Activated CD4-positive, alpha-beta T cell treated with anti-CD3 and anti-CD28 coated beads, Interleukin-2, amount 50 U/mL, for 48 hours (primary cell): ENCODE data around the gene TLL1.

Experiments used
- DNase-seq, 2 experiments: peaks; one replicate each; pipeline ENCODE4 v3.0.0-alpha.2; 2020

Gene TLL1

DNA sequence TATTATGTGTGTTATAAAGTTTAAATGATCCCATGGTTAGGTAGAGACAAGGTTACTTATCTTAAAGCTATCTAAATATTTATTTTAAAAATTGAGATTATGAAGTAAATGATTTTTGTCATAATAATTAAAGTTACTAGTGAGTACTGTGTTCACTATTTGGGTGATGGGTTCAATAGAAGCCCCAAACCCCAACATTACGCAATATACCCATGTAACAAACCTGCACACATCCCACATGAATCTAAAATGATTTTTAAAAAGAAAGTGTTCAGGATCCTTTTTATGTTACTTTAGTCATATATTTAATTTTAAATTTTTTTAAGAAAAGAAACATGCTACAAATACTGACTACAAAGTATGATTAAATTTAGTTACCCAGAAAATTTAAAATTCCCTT lies 193.9 kb downstream of the TLL1 start:
- DNase-seq = no peak

DNA sequence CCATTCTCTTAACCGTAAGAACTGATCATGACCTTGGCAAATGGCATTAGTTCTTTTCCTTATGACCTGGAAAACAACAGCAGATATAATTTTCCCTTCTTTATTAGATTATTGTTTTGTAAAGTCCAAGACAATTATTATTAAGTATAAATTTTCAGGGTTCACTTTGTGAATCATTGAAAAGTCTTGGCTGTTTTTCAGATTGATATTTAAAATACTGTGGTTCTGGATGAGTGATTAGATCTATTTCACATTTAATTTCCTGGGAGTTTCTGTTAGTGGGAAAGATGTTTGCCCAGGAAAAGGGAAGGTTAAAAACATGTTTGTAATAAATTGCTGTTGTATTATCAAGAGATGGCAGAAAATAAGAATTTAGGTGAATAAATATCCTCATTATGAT lies 194.9 kb downstream of the TLL1 start:
- no peak for DNase-seq

DNA sequence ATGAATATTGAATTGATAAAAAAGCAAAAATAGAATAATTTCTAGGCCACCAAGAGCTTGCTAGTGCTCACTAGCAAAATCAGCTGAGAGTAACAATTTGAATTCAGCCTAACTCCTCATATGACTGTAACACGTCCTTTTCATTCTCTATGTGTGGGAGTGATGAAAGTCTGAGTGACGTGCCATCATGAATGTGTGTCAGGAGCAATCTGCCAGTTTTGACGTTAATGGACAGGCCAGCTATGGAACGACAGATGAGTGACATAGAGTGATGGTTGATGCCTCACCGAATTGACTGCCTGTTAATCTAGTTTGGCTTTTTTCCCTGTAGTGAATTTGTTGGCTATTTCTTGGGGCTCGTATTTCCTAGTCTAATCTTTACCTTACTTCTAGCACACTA lies 200.7 kb downstream of the TLL1 start:
- no peak for DNase-seq

DNA sequence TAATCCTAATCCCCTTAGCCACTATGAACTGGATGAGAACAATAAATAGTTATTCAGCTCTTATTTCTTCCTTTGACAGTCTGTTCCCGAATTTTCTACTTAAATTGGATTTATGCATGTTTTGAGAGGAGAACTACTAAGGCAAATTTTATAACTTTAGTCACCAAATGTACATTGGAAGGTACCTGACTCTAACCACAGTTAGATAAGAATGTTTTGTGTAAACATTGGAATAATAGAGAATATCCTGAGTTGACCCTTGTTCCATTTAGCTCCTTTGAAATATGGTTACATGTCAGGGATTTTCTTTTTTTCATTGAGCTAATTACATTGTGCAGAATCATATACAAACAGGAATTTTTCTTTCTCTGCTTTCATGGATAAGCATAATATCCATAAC lies 202.6 kb downstream of the TLL1 start:
- no peak for DNase-seq

DNA sequence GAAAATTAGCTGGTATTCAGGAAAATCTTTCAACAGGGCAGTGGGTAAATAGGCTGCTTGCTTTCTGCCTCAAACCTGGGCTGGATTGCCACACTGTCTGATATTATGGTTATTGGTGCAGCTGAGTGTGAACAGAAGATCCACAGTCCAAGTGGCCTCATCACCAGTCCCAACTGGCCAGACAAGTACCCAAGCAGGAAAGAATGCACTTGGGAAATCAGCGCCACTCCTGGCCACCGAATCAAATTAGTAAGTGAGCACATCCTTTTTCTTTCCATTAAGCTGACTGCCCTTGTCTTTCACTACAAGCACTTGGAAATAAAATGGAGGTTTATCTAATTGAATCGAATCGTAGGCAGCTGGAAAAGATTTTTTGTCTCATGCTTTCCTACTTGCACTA lies 204.7 kb downstream of the TLL1 start:
- DNase-seq = no peak

DNA sequence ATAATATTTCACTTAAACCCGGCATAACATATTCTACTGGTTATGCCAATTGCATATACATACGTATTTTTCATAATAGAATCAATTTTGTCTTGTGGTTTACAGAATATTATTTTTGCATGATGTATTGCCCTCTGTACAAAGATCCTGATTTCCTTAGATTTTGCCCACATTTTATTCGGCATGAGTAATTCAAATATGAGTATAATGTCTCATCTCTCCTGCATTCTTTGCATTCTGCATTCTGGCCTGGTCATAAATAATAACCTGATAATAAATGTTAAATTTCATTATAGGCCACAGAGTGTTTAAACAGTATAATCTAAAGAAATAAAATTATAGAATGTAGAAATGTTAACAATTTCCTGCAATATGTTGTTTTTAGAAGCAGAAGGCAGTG lies 205.3 kb downstream of the TLL1 start:
- DNase-seq = no peak

DNA sequence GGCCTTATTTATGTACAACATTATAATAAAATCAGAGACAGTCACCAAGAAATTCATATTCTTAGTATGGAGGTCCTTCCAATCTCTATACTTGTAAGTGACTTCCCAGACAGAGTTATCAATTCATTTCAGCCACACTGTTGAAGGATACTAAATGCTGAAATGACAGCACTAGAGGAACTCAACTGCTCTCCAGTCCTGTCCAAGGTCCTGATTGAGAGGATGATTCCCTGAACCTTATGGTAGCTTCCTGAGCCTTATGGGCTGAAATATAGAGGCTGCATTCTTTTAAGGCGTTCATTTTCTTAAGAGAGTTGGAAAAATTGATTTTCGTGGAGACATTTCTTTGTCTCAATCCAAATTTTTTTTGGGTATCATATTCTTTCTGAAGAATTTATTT lies 205.9 kb downstream of the TLL1 start:
- no peak for DNase-seq

DNA sequence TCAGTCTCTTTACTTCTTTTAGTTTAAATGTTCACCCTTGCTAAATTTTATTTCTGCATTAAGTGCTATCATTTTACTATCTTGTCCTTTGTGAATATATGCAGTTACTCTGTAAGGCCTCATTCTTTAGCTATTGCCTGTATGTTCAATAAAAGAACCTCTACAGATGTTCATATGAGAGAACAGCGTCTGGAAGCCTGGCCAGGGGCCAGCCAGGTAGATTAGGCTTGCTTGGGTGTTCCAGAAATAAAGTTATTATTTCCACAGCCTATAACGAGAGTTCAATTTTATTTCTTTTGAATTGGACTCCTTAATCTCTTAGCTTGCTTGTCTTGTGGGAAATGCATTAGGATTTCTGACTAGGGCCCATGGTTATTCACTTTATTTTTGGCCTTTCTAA lies 214.5 kb downstream of the TLL1 start:
- no peak for DNase-seq

DNA sequence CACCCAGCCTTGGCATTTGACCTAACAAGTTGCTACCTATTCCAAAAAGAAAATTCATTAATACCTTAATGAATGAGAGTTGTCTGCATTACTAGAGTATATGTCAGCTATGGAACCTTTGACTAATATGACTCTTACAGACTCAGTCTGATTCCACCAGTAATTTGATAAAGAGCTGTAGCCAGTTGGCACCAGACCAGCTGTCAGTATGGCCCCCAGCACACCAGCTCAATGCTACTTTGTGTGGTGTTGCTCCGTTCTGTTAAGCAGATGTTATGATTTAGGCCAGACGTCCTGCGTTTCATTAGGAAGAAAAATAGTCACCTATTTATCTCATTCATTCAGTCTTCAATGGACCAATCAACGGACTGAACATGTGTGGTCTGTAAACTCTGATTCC lies 215.5 kb downstream of the TLL1 start:
- DNase-seq = no peak

DNA sequence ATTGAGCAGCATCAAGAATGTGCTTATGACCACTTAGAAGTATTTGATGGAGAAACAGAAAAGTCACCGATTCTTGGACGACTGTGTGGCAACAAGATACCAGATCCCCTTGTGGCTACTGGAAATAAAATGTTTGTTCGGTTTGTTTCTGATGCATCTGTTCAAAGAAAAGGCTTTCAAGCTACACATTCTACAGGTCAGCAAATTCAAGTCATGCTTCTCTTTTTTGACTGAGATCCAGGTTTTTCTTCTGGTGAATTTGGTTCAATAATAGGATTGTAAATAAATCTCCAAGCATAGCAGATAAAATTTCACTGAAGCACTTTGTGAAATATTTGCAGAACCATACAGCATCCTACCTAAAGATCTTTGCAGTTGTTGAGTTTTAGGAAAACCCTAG lies 218.1 kb downstream of the TLL1 start:
- no peak for DNase-seq

DNA sequence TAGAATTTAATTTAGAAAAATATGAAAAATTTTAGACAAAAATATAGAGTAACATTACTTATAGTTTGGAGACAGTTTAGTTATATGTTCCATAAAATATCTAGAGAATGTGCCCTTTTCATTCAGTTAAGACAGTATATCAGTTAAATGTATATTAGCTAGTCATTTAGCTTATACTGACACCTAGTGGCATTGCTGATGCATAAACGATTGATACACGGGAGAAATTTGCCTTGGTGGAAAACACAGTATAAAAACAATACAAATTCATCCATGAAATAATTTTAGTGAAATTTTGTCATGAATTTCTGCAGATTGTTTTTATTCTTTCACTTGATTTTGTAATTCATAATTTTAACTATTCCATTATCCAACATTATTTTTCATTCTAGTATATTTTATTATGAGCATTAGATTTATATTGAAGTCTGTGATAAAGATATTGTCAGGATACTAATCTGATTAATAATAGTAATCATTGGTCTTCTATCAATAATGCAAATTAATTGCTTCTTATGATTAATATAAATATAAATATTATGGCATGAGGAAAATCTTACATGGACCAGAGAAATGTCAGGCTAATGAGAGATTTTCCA lies 219.0 kb downstream of the TLL1 start:
- no peak for DNase-seq

DNA sequence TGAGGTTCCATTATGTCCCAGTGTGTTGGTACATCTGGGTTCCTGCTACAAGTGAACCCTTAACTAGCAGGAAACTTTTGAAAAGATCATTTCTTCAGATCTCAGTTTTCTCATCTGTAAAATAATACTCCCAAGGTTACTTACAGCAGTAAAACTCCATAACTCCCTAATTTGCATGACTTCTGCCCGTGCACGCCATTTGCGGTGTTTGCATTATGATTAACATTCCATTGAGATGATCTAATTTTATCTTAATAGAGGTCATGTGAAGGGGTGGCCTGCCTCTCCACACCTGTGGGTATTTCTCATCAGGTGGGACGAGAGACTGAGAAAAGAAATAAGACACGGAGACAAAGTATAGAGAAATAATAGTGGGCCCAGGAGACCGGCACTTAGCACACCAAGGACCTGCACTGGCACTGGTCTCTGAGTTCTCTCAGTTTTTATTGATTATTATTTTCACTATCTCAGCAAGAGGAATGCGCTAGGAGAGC lies 219.8 kb downstream of the TLL1 start:
- DNase-seq = no peak

DNA sequence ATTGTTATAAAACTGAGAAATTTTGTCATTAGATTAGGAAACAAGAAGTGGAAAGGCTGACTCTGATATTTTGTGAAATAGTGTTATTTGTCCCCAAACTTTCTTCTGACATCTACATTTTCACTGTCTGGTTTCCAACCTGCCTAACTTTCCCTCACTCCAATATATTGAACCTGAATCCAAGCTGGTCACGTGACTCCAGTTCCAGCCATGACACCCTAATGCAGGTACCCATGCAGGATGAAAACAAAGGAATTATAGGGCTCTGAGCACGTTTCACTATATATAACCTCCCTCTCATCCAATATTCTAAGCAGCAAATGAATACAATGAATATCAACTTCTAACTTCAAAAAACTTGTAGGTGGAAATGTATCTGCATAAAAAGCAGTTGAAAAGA lies 231.6 kb downstream of the TLL1 start:
- no peak for DNase-seq

DNA sequence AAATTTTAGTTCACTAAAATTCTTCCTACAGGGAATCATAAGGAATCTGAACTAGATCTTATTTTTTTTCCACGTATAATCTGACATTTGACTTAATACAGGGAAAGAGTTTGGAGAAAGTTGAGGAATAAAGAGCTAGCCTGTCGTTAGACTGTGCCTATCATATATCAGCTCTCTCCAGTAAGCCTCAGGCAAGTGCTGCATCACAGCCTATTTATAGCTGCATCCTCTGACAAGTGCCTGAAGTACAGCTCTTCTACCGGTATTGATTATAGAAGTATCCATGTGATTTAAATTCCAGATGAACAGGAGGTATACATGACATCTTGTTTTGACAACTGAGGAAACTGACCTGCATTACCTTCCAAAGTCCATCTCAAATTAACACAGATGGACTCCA lies 248.9 kb downstream of the TLL1 start:
- DNase-seq = no peak

DNA sequence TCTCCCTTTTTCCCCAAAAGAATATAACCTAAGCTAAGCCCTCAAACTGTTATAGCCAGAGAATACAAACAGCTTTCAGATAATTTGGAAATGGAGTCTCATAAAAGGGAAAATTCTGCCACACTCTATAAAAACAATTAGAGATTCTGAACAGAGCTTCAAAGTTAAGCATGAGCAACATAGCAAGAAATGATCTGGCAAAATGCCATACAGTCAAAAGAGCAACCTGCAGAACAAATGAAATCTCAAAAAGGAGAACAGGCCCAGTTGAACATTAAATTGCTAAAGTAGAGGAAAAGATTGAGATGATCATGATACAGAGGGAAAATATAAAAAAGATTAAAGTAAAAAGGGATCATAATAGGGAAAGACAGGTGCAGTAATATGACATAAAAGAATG lies 250.5 kb downstream of the TLL1 start:
- DNase-seq = no peak

DNA sequence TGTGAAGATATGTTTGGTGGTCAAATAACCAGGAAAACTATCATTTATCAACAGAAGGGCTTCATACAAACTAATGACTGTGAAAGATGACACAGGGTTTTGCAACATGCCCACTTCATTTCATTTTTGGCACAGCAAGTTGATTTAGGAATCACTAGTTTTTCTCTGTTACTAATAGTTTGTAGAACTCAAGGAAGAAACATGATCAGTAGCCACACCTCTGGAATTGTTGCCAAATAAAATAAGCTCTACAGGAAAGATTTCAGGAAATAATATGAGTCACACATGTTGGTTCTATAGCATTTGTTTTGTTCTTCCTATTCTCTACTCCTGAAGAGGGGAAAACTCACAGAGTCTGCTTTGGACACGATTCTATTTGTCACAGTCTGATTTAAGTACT lies 255.4 kb downstream of the TLL1 start:
- no peak for DNase-seq

DNA sequence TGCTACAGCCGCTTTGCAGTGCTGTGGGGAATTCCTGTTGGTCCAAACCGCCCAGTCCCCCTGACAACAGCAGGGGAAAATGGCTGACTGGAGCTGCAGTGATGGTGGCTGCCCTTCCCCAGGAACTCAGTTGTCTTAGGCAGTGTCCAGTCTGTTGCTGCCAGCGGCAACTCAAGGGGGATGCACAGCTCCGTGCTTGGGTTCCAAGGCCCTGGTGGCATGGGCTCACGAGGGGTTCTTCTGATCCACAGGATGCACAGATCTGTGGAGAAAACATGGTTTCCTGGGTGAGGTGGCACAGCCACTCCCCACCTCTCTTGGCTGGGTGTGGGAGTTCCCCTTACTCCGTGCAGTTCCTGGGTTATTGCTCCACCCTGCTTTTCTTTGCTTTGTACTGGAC lies 261.2 kb downstream of the TLL1 start:
- no peak for DNase-seq

DNA sequence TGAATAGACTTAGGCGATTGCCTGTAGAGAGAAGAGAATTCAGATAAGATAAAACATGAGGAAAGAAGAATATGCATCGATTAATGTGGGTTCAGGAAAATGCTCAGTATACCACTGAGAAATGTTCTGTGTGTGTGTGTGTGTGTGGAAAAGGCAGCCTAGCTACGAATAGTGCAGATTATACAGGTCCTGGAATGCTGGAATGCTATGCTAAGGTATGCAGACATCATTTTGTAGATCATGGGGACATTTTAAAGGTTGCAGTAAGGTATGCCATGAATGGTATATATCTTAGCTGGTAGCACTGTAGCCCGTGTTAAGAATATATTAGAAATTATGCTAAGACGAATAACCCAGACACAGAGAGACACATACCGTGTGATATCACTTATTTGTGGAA lies 267.9 kb downstream of the TLL1 start:
- DNase-seq = no peak

DNA sequence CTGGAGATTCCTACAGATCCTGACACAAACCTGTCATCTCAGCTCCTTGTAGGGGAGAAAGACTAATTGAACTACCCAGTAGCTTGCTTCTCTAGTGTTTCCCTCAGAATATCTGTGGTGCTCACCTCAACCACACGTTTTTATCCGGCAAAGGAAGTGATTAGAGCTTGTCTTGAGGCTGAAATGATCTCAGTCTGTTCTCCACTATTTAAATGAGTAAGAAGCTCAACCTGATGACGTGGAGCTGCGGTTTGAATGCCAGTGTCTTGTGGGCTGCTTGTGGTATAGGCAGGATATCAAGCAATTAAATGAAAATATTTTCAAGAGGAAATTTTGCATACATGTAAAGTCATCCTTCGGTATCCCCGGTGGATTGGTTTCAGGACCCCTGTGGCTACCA lies 270.2 kb downstream of the TLL1 start:
- DNase-seq = peak; percentile 8 to 40

DNA sequence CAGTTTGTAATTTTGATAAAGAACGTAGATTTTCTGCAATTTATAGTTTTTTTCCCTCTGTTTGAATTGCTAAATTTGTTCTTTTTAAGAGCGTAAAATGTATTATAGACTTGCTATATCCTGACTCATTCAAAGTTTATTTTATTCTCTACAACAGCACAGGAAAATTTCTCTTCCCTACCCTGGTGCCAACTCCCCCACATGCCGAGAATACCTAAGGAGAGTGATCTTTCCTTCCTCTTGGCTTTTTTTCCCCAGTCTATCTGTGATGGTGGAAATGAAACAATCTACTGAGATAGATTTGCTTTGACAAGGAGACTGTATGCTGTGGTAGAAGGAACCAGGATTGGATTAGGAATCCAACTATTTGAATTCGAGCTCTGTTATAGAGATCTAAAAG lies 271.6 kb downstream of the TLL1 start:
- DNase-seq = no peak

DNA sequence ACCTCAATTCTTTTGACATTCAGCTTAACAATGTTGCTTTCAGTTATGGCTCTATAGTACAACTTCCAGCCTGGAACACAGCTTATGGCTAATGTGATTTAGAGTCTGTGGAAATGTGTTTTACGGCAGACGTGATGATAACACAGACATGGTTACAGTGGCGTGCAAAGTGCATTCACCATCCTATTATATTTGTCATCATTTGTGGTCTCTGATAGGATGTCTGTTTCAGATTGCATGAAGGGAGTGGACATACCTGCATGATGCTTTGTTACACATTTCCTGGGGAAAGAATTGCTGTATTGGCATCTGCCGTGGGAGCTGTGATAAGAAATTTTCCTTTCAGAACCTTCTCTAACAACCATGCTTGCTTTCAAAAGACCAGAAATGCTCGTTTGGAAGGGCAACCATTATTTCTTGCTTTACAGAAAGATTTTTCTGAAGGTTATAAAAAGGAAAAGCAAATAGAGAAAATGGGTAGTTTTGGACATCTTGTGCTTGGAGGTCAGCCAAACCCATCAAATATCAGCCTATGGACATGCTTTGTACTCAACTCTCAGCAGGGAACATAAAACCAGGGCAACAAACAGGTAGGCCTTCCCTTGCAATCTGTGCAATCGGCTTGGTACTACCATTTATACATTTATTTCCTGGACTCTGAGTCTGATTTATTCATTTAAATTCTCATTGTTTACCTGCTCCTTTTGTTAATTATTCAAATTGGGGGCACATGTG lies 273.9 kb downstream of the TLL1 start:
- no peak for DNase-seq
